K562 (cell line): Measurements from ENCODE around the gene PIK3R2. TPM values are rescaled to one million over a fixed set of nuclear protein-coding genes. Genes with fewer than 3 reads are reported as not detected.
A peak's percentile ranks its signal among the peaks of the same experiment; 100 is the strongest.

ENCODE experiments used
- KLF6 ChIP-seq: fragments of 250-450 bp; sonication (Bioruptor Pico); IDR thresholded peaks from 2 replicates; pipeline ENCODE4 v1.4.0; 2020; ENCODE audit warnings: mild to moderate bottlenecking, moderate library complexity, borderline replicate concordance
- MAZ ChIP-seq, 2 experiments: fragments of 450-650 bp in 1 of 2; sonication (generic) in 1 of 2; formaldehyde crosslinking; IDR thresholded peaks in 1 of 2; conservative IDR thresholded peaks in 1 of 2; 2 replicates each; pipeline versions ENCODE4 v1.4.0 to v1.5.0; 2020; ENCODE audit warnings: mild to moderate bottlenecking in 1 of 2, missing genetic modification reagents in 1 of 2
- PPARD ChIP-seq: fragments of 250-450 bp; sonication (Bioruptor Pico); IDR thresholded peaks from 2 replicates; pipeline ENCODE4 v1.8.0; 2022; ENCODE audit warnings: inconsistent platforms, mild to moderate bottlenecking, moderate library complexity
- SLC30A9 ChIP-seq: fragments of 250-450 bp; sonication (Bioruptor Pico); IDR thresholded peaks from 2 replicates; pipeline ENCODE4 v1.8.0; 2022; ENCODE audit warnings: mild to moderate bottlenecking, moderate library complexity
- ZNF584 ChIP-seq: fragments of 200-800 bp; sonication (Bioruptor generic); IDR thresholded peaks from 2 replicates; pipeline ENCODE4 v1.6.1; 2016; ENCODE audit warnings: low read depth, mild to moderate bottlenecking, missing genetic modification characterization, missing compliant biosample characterization
- polyA plus RNA-seq, 8 experiments: library from polyadenylated mRNA; depleted of rRNA in 4 of 8; stranded (reverse) in 5 of 8; unstranded in 3 of 8; fragments of >200 nt; fragmentation: Nextera tagmentation in 2 of 8; fragmentation: Illumina TruSeq in 1 of 8; extraction: Ambion mirVana in 2 of 8; extraction: Trizol in 1 of 8; gene quantifications; 2 replicates each; pipeline versions ENCODE4 v1.2.1 to v1.2.3, GENCODE V29; 2011 to 2014; ENCODE audit warnings: inconsistent platforms in 1 of 8, missing spikeins in 1 of 8
- total RNA-seq, 7 experiments: library from RNA; depleted of rRNA in 6 of 7; stranded (reverse); fragments of >200 nt in 6 of 7; fragmentation: Illumina TruSeq in 2 of 7; extraction: Trizol in 2 of 7; gene quantifications; 2 replicates each; pipeline versions ENCODE4 v1.2.1 to v1.2.3, GENCODE V29; 2011 to 2021; ENCODE audit warnings: low replicate concordance in 1 of 7
- TF ChIP-seq, protein P1 (sequence below), 2 experiments: fragments of 450-650 bp; formaldehyde crosslinking in 1 of 2; IDR thresholded peaks; 2 replicates each; pipeline versions ENCODE4 v1.4.0 to v1.6.1; 2014 to 2020; ENCODE audit warnings: mild to moderate bottlenecking in 2 of 2, borderline replicate concordance in 1 of 2, low read depth in 1 of 2

PIK3R2 gene
- total and polyA plus RNA-seq, 9 of the 15 experiments (the other 6 are each of a cell fraction or from before 2014, with no cell fraction given) = 0.39 to 37.9 (median 5.3) TPM

DNA sequence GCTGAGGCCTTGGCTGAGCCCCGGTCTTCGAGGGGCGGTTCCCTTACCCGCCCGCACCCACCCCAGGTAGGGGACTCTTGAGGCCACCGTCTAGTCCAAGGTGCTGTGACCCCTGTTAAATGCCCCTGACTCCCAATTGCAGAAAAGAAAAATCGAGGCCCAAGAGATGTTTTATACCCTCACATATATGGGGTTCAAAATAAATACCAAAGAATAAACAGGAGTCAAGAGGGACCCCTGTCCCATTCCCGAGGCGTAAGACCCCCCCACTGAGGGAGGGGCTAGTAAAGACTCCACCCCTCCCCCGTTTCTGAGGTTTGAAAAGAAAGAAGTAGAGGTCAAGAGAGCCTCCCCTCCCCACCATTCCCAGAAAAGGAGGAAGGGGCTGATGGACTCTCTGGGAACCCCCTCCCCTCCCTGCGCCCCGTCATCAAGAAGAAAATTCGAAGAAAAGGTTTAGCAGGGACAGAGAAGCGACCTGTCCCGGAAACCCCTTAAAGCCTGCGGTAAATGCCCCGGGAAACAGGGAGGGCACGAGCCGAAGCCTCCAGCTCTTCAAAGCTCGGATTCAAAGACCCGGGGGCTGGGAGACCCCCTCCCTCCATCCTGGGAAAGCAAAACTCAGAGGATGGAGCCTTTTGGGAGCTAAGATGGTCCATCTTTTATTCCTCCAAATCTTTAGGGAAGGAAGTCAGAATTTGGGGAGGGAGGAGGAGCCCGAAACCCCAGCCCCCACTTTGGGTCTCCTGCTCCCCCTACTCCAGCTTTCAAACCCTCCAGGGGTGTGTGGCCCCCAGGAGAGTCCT lies 51.6 kb downstream of the PIK3R2 start (continued):
- TF ChIP-seq, protein P1, sequence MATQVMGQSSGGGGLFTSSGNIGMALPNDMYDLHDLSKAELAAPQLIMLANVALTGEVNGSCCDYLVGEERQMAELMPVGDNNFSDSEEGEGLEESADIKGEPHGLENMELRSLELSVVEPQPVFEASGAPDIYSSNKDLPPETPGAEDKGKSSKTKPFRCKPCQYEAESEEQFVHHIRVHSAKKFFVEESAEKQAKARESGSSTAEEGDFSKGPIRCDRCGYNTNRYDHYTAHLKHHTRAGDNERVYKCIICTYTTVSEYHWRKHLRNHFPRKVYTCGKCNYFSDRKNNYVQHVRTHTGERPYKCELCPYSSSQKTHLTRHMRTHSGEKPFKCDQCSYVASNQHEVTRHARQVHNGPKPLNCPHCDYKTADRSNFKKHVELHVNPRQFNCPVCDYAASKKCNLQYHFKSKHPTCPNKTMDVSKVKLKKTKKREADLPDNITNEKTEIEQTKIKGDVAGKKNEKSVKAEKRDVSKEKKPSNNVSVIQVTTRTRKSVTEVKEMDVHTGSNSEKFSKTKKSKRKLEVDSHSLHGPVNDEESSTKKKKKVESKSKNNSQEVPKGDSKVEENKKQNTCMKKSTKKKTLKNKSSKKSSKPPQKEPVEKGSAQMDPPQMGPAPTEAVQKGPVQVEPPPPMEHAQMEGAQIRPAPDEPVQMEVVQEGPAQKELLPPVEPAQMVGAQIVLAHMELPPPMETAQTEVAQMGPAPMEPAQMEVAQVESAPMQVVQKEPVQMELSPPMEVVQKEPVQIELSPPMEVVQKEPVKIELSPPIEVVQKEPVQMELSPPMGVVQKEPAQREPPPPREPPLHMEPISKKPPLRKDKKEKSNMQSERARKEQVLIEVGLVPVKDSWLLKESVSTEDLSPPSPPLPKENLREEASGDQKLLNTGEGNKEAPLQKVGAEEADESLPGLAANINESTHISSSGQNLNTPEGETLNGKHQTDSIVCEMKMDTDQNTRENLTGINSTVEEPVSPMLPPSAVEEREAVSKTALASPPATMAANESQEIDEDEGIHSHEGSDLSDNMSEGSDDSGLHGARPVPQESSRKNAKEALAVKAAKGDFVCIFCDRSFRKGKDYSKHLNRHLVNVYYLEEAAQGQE (IDR thresholded peaks at IDR 0.05; ENCODE audit: borderline replicate concordance) = no peak
- TF ChIP-seq, protein P1 (CRISPR knock-in tag; IDR thresholded peaks at IDR 0.05; ENCODE audit: low read depth) = 0 out of 2 replicates have a peak, but pooled peaks have one; percentile 19
- TF ChIP-seq ZNF584 (CRISPR knock-in tag) = no peak
- TF ChIP-seq MAZ (CRISPR knock-in tag; conservative IDR thresholded peaks at IDR 0.05 in 1 of 2, IDR thresholded peaks at IDR 0.05 in 1 of 2) = peak in 1 of 2 experiments; percentile 54; a peak in 1 of 4 replicates
- TF ChIP-seq PPARD (CRISPR knock-in tag) = no peak
- no peak for TF ChIP-seq SLC30A9 (CRISPR knock-in tag)
- no peak for TF ChIP-seq KLF6
